ENCODE data around the gene C10orf71.

GRCh38 chr10:49258350-49258683 is 40.7 kb upstream of the C10orf71 start:
- TF ChIP-seq, protein P1, sequence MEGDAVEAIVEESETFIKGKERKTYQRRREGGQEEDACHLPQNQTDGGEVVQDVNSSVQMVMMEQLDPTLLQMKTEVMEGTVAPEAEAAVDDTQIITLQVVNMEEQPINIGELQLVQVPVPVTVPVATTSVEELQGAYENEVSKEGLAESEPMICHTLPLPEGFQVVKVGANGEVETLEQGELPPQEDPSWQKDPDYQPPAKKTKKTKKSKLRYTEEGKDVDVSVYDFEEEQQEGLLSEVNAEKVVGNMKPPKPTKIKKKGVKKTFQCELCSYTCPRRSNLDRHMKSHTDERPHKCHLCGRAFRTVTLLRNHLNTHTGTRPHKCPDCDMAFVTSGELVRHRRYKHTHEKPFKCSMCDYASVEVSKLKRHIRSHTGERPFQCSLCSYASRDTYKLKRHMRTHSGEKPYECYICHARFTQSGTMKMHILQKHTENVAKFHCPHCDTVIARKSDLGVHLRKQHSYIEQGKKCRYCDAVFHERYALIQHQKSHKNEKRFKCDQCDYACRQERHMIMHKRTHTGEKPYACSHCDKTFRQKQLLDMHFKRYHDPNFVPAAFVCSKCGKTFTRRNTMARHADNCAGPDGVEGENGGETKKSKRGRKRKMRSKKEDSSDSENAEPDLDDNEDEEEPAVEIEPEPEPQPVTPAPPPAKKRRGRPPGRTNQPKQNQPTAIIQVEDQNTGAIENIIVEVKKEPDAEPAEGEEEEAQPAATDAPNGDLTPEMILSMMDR (IDR thresholded peaks at IDR 0.05): no peak
- no peak for TF ChIP-seq POLR2A (IDR thresholded peaks at IDR 0.05)

Measured in breast epithelium (tissue), 3 donors.